ENCODE data around the gene CLDN18.

The CLDN18 gene

GRCh38 chr3:138009476-138010272, at the start of gene CLDN18:
Gene CLDN18 (plus strand): TSS chr3:138010165. CDS start chr3:138010226, 61 bp downstream.
- no peaks in the 10 kb centered on the region for H3K79me2 ChIP-seq (ENCODE audit: low read length)
- H3K27ac ChIP-seq (ENCODE audit: low read length), result no peak within 1 kb of the TSS

GRCh38 chr3:137962251-137962650, 47.7 kb upstream of the CLDN18 start:
- no peak overlapping the region for H3K9ac ChIP-seq (ENCODE audit: low read length)
- H3K27ac ChIP-seq (ENCODE audit: low read length), result no peak overlapping the region
- no peak overlapping the region for H3K4me3 ChIP-seq (ENCODE audit: low read length)
- H3K9me3 ChIP-seq (ENCODE audit: insufficient read depth, low read length), result no peaks in the 10 kb centered on the region
- no peak overlapping the region for H3K4me2 ChIP-seq (ENCODE audit: low read length)
- no peaks in the 10 kb centered on the region for H3K79me2 ChIP-seq (ENCODE audit: low read length)
- no peaks in the 10 kb centered on the region for H3K36me3 ChIP-seq (replicated peaks; ENCODE audit: low read depth, low read length)
- H2AFZ ChIP-seq (ENCODE audit: low read depth, low read length), result no peak overlapping the region
- no peaks in the 10 kb centered on the region for H3K4me1 ChIP-seq (ENCODE audit: low read length)
- no peak for TF ChIP-seq EZH2phosphoT487 (IDR thresholded peaks at IDR 0.05; ENCODE audit: low read depth)
- no peak for TF ChIP-seq CTCF (IDR thresholded peaks at IDR 0.05; ENCODE audit: low read depth, low read length)
- no peaks in the 10 kb centered on the region for H4K20me1 ChIP-seq (ENCODE audit: insufficient read depth, low read length)
- peaks cover 20% of the 10 kb centered on the region; the same call in 1 of the 2 replicates for H3K27me3 ChIP-seq (ENCODE audit: low read depth, low read length)

More at GRCh38 chr3:138009476-138010272, at the start of gene CLDN18:
- Histone ChIP-seq H3K9ac (ENCODE audit: low read length) (no peak within 1 kb of the TSS), H3K36me3 (replicated peaks; ENCODE audit: low read depth, low read length) (no peaks in the 10 kb centered on the region), H2AFZ (ENCODE audit: low read depth, low read length) (no peak within 1 kb of the TSS), H3K4me1 (ENCODE audit: low read length) (no peaks in the 10 kb centered on the region), H3K4me3 (ENCODE audit: low read length) (no peak within 1 kb of the TSS), H4K20me1 (ENCODE audit: insufficient read depth, low read length) (no peaks in the 10 kb centered on the region), H3K4me2 (ENCODE audit: low read length) (no peak within 1 kb of the TSS), H3K9me3 (ENCODE audit: insufficient read depth, low read length) (no peaks in the 10 kb centered on the region), H3K27me3 (ENCODE audit: low read depth, low read length) (peaks cover 22% of the 10 kb centered on the region)
- TF ChIP-seq EZH2phosphoT487 (IDR thresholded peaks at IDR 0.05; ENCODE audit: low read depth) (no peak), CTCF (IDR thresholded peaks at IDR 0.05; ENCODE audit: low read depth, low read length) (no peak)

GRCh38 chr3:137963463-137963862, 46.5 kb upstream of the CLDN18 start:
- TF ChIP-seq EZH2phosphoT487 (IDR thresholded peaks at IDR 0.05; ENCODE audit: low read depth), result no peak
- TF ChIP-seq CTCF (IDR thresholded peaks at IDR 0.05; ENCODE audit: low read depth, low read length), result no peak
- Histone ChIP-seq H2AFZ (ENCODE audit: low read depth, low read length) (no peak overlapping the region), H3K9ac (ENCODE audit: low read length) (no peak overlapping the region)

GRCh38 chr3:137970914-137971831, 38.8 kb upstream of the CLDN18 start:
- peak overlapping the region; percentile 39; the same call in 1 of the 2 replicates for H3K9ac ChIP-seq (ENCODE audit: low read length)
- peak overlapping the region; percentile 99 for H2AFZ ChIP-seq (ENCODE audit: low read depth, low read length)
- H3K4me3 ChIP-seq (ENCODE audit: low read length), result peak overlapping the region; percentile 77
- peaks cover 17% of the 10 kb centered on the region for H3K27me3 ChIP-seq (ENCODE audit: low read depth, low read length)
- H3K36me3 ChIP-seq (replicated peaks; ENCODE audit: low read depth, low read length), result no peaks in the 10 kb centered on the region
- H3K79me2 ChIP-seq (ENCODE audit: low read length), result no peaks in the 10 kb centered on the region
- peaks cover 5% of the 10 kb centered on the region; the same call in 1 of the 2 replicates for H3K4me1 ChIP-seq (ENCODE audit: low read length)
- no peaks in the 10 kb centered on the region for H3K9me3 ChIP-seq (ENCODE audit: insufficient read depth, low read length)
- peak overlapping the region; percentile 96 for H3K4me2 ChIP-seq (ENCODE audit: low read length)
- TF ChIP-seq CTCF (IDR thresholded peaks at IDR 0.05; ENCODE audit: low read depth, low read length), result peak; percentile 84
- no peak for TF ChIP-seq EZH2phosphoT487 (IDR thresholded peaks at IDR 0.05; ENCODE audit: low read depth)
- H3K27ac ChIP-seq (ENCODE audit: low read length), result no peak overlapping the region
- H4K20me1 ChIP-seq (ENCODE audit: insufficient read depth, low read length), result no peaks in the 10 kb centered on the region

More at GRCh38 chr3:137963463-137963862, 46.5 kb upstream of the CLDN18 start:
- Histone ChIP-seq H3K27ac (ENCODE audit: low read length) (no peak overlapping the region), H3K4me1 (ENCODE audit: low read length) (no peaks in the 10 kb centered on the region), H3K36me3 (replicated peaks; ENCODE audit: low read depth, low read length) (no peaks in the 10 kb centered on the region), H3K27me3 (ENCODE audit: low read depth, low read length) (peaks cover 20% of the 10 kb centered on the region; the same call in 1 of the 2 replicates), H3K4me2 (ENCODE audit: low read length) (no peak overlapping the region), H3K9me3 (ENCODE audit: insufficient read depth, low read length) (no peaks in the 10 kb centered on the region), H3K79me2 (ENCODE audit: low read length) (no peaks in the 10 kb centered on the region), H4K20me1 (ENCODE audit: insufficient read depth, low read length) (no peaks in the 10 kb centered on the region), H3K4me3 (ENCODE audit: low read length) (no peak overlapping the region)
